GM12891 (cell line): Measurements from ENCODE around the gene NXN.

Experiments used
- PAX5 ChIP-seq: IDR thresholded peaks from 2 replicates; pipeline ENCODE4 v1.6.1; 2011; ENCODE audit warnings: low read length, moderate library complexity, mild to moderate bottlenecking; ENCODE audit not compliant: insufficient read depth, severe bottlenecking
- POLR2A ChIP-seq: IDR thresholded peaks from 2 replicates; pipeline ENCODE4 v1.6.1; 2011; ENCODE audit warnings: low read depth, low read length, control low read depth
- POLR2AphosphoS5 ChIP-seq: IDR thresholded peaks from 2 replicates; pipeline ENCODE4 v1.6.1; 2011; ENCODE audit warnings: low read depth, low read length, control low read depth
- POU2F2 ChIP-seq: IDR thresholded peaks from 2 replicates; pipeline ENCODE4 v1.6.1; 2011; ENCODE audit warnings: low read depth, mild to moderate bottlenecking, control low read depth, low read length, moderate library complexity
- SPI1 ChIP-seq: IDR thresholded peaks from 2 replicates; pipeline ENCODE4 v1.6.1; 2011; ENCODE audit warnings: low read depth, low read length, control low read depth
- TAF1 ChIP-seq: IDR thresholded peaks from 2 replicates; pipeline ENCODE4 v1.6.1; 2011; ENCODE audit warnings: low read depth, low read length, control low read depth

DNA sequence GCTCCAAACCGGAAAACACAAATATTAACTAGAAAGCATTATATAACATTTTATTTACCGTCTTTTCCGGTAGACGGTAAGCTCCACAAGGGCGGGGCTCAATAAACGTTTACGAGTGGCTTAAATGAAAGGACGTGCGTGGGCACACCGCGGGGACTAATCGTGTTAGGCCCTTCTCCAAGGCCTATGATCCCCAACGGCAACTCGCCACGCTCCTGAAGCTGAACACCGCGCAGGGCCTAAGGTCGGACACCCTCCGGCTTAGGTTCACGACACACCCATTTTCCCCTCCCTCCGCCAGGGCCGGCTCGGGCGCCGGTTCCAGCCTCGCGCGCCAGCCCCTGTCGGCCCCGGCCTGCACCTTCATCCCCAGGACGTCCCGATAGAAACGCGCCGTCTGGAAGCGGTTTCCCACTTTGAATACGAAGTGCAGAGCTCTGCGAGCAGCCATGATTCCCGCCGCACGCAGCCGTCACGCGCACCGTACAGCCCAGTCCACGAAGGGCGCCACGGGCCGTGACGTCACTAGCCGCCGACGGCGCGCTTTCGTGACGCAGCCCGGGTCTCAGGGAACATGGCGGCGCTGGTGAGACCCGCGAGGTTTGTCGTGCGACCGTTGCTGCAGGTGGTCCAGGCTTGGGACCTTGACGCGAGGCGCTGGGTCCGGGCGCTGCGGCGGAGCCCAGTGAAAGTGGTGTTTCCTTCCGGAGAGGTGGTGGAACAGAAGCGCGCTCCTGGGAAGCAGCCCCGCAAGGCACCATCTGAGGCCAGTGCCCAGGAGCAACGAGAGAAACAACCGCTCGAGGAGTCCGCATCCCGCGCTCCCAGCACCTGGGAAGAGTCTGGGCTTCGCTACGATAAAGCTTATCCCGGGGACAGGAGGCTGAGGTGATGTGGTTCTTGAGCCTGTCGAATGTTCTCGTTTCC lies 197.5 kb downstream of the NXN start, which contains the start of the genes GLOD4 and MRM3:
- peak; percentile 90 for TF ChIP-seq POLR2A
- TF ChIP-seq POLR2AphosphoS5 = peak; percentile 90
- TF ChIP-seq TAF1 = peak; percentile 91
- peak; percentile 66 for TF ChIP-seq POU2F2
- TF ChIP-seq SPI1 = no peak
- TF ChIP-seq PAX5 = no peak
